Central memory CD4-positive, alpha-beta T cell (primary cell): ENCODE measurements around the gene CLEC16A.
"Not testable (repeated sequence)": the region's sequence is repeated elsewhere in the genome, so short reads cannot be mapped to it uniquely, and the experiment has no call there.

Source experiments
- DNase-seq: peaks from one replicate; pipeline ENCODE4 v3.0.0; 2022
- total RNA-seq, 3 experiments: gene quantifications; one replicate each; lab custom pipeline; 2026; lab: John Stamatoyannopoulos, UW

CLEC16A gene
- 43.6 to 61.2 (median 47.2) reads per million in 3 experiments for total RNA-seq

GRCh38 chr16:10944249-10945064, at the start of gene CLEC16A:
Gene CLEC16A (plus strand): TSS chr16:10944564. CDS start chr16:10944718, 154 bp downstream.
- DNase-seq, result peak; percentile 94

- DNase-seq, result no peak
These were observed 49.1 kb upstream of the CLEC16A start for GRCh38 chr16:10895053-10895946.

- no peak for DNase-seq
These were observed 48.2 kb upstream of the CLEC16A start for GRCh38 chr16:10896165-10896564.

- DNase-seq, result no peak
These were observed 47.6 kb upstream of the CLEC16A start for GRCh38 chr16:10896723-10897122.

- no peak for DNase-seq
These were observed 47.2 kb upstream of the CLEC16A start for GRCh38 chr16:10897134-10897533.

GRCh38 chr16:10902999-10903398, 41.4 kb upstream of the CLEC16A start:
- DNase-seq, result no peak

GRCh38 chr16:10906482-10906881, 37.9 kb upstream of the CLEC16A start:
- no peak for DNase-seq

GRCh38 chr16:10906914-10907756, 37.2 kb upstream of the CLEC16A start:
- DNase-seq, result no peak

- DNase-seq, result no peak
These were observed 36.7 kb upstream of the CLEC16A start for GRCh38 chr16:10907757-10908045.

GRCh38 chr16:10911267-10911666, 33.1 kb upstream of the CLEC16A start:
- DNase-seq, result no peak

GRCh38 chr16:10916534-10916933, 27.8 kb upstream of the CLEC16A start:
- DNase-seq, result no peak

GRCh38 chr16:10918294-10919002, 25.9 kb upstream of the CLEC16A start:
- peak; percentile 49 for DNase-seq

- DNase-seq, result no peak
These were observed 25.4 kb upstream of the CLEC16A start for GRCh38 chr16:10919003-10919351.

GRCh38 chr16:10920726-10921427, 23.5 kb upstream of the CLEC16A start:
- DNase-seq, result no peak

GRCh38 chr16:10921536-10922327, 22.6 kb upstream of the CLEC16A start:
- no peak for DNase-seq

- no peak for DNase-seq
These were observed 21.8 kb upstream of the CLEC16A start for GRCh38 chr16:10922328-10923145.

- DNase-seq, result no peak
These were observed 21.2 kb upstream of the CLEC16A start for GRCh38 chr16:10923146-10923649.

GRCh38 chr16:10923650-10924214, 20.6 kb upstream of the CLEC16A start:
- no peak for DNase-seq

GRCh38 chr16:10925285-10925684, 19.1 kb upstream of the CLEC16A start:
- not testable (repeated sequence) for DNase-seq
